Lung (tissue), 12 donors: ENCODE results near the gene RNF224. TPM values are rescaled to one million over a fixed set of nuclear protein-coding genes. Genes with fewer than 3 reads are reported as not detected.

Source experiments
- ATAC-seq: fragments of 200-7000 bp; cut with Tn5 transposase; one replicate; pipeline ENCODE4 v1.9.1; 2020; ENCODE audit warnings: moderate number of reproducible peaks; ENCODE audit not compliant: insufficient read depth, low FRiP score
- DNase-seq, 3 donors: peaks; one replicate each; pipeline ENCODE4 v3.0.0-alpha.2; 2013 to 2017
- H3K27ac ChIP-seq, 2 donors: one replicate each; pipeline ENCODE4 v1.5.1; 2013; ENCODE audit warnings: mild to moderate bottlenecking in 2 of 2, moderate library complexity in 2 of 2, control low read depth in 1 of 2, inconsistent platforms in 1 of 2, low read depth in 1 of 2, low read length in 1 of 2
- H3K27me3 ChIP-seq, 3 donors: one replicate each; pipeline ENCODE4 v1.5.1; 2013; ENCODE audit warnings: low read length in 2 of 3; ENCODE audit not compliant: control insufficient read depth in 3 of 3, insufficient read depth in 3 of 3
- H3K36me3 ChIP-seq, 4 donors: one replicate each; pipeline ENCODE4 v1.5.1; 2013; ENCODE audit warnings: low read length in 4 of 4, mild to moderate bottlenecking in 1 of 4, moderate library complexity in 1 of 4; ENCODE audit not compliant: control insufficient read depth in 4 of 4, insufficient read depth in 4 of 4
- H3K4me1 ChIP-seq, 5 donors: one replicate each; pipeline ENCODE4 v1.5.1; 2013; ENCODE audit warnings: low read length in 5 of 5, mild to moderate bottlenecking in 2 of 5, moderate library complexity in 1 of 5; ENCODE audit not compliant: control insufficient read depth in 5 of 5, insufficient read depth in 5 of 5
- H3K4me3 ChIP-seq: one replicate; pipeline ENCODE4 v1.5.1; 2013; ENCODE audit warnings: mild to moderate bottlenecking, control low read depth, moderate library complexity
- H3K9ac ChIP-seq, 2 donors: one replicate each; pipeline ENCODE4 v1.5.1; 2013; ENCODE audit warnings: low read length in 2 of 2, control low read depth in 1 of 2; ENCODE audit not compliant: insufficient read depth in 1 of 2
- H3K9me3 ChIP-seq, 4 donors: one replicate each; pipeline ENCODE4 v1.5.1; 2013; ENCODE audit warnings: low read length in 3 of 4, mild to moderate bottlenecking in 1 of 4, moderate library complexity in 1 of 4; ENCODE audit not compliant: control insufficient read depth in 4 of 4, insufficient read depth in 3 of 4
- WGBS, 2 donors: extraction: QIAGEN DNeasy Blood & Tissue Kit; methylation state at CpG; one replicate each; pipeline ENCODE4 v1.1.7; 2013; 5-methylcytosine and 5-hydroxymethylcytosine counted together
- polyA plus RNA-seq, 2 donors: library from polyadenylated mRNA; stranded (reverse); fragments of 200-250 nt; gene quantifications; one replicate each; pipeline ENCODE4 v1.2.1, GENCODE V29; 2013
- total RNA-seq, 2 donors: library from RNA; depleted of rRNA in 1 of 2; stranded (reverse); fragments of >200 nt in 1 of 2; gene quantifications; one replicate each; pipeline ENCODE4 v1.2.1, GENCODE V29; 2014 to 2021
- TF ChIP-seq, protein P1 (sequence below): IDR thresholded peaks from 2 replicates; pipeline ENCODE4 v1.5.1; 2012; ENCODE audit warnings: mild to moderate bottlenecking; ENCODE audit errors: control extremely low read depth, extremely low read depth
- donor health status: control.
- donor health status: control.
- donor health status: Bipolar disorder and iron deficiency.
- donor health status: healthy.
- donor health status: DM: yes; HTN: yes; CAD: no.

Gene RNF224
- total and polyA plus RNA-seq, 4 donors: 0.24 to 1.1 (median 0.80) TPM

DNA sequence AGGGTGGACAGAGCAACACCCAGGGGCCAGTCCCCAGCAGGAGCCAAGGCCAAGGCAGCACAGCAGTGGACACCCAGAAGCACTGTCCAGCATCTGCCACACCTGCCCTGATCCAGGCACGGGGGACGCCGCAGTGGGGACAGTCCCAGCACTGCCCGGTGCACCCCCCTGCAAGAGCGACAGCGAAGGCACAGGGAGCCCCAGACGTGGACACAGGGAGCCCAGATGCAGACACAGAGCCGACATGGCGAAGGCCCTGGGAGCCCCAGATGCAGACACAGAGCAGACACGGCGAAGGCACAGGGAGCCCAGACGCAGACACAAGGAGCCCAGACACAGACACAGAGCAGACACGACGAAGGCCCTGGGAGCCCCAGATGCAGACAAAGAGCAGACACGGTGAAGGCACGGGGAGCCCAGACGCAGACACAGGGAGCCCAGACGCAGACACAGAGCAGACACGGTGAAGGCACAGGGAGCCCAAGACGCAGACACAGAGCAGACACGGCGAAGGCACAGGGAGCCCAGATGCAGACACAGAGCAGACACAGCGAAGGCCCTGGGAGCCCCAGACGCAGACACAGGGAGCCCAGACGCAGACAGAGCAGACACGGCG is 43.2 kb upstream of the RNF224 start:
- H3K27ac ChIP-seq: no peak overlapping the region
- no peak overlapping the region for H3K4me3 ChIP-seq
- peaks cover 0 to 2% (median 0%) of the 10 kb centered on the region in 4 donors for H3K9me3 ChIP-seq
- peaks cover 8 to 72% (median 32%) of the 10 kb centered on the region in 4 donors for H3K36me3 ChIP-seq
- H3K4me1 ChIP-seq: peaks cover 3 to 23% (median 11%) of the 10 kb centered on the region in 5 donors
- DNase-seq: no peak
- 96 to 98% methylated on average over 27 of the region's 27 CpGs for WGBS, 2 donors
- no peaks in the 10 kb centered on the region for H3K27me3 ChIP-seq
- H3K9ac ChIP-seq: no peak overlapping the region
- TF ChIP-seq, protein P1, sequence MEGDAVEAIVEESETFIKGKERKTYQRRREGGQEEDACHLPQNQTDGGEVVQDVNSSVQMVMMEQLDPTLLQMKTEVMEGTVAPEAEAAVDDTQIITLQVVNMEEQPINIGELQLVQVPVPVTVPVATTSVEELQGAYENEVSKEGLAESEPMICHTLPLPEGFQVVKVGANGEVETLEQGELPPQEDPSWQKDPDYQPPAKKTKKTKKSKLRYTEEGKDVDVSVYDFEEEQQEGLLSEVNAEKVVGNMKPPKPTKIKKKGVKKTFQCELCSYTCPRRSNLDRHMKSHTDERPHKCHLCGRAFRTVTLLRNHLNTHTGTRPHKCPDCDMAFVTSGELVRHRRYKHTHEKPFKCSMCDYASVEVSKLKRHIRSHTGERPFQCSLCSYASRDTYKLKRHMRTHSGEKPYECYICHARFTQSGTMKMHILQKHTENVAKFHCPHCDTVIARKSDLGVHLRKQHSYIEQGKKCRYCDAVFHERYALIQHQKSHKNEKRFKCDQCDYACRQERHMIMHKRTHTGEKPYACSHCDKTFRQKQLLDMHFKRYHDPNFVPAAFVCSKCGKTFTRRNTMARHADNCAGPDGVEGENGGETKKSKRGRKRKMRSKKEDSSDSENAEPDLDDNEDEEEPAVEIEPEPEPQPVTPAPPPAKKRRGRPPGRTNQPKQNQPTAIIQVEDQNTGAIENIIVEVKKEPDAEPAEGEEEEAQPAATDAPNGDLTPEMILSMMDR: no peak
- no peak for ATAC-seq

DNA sequence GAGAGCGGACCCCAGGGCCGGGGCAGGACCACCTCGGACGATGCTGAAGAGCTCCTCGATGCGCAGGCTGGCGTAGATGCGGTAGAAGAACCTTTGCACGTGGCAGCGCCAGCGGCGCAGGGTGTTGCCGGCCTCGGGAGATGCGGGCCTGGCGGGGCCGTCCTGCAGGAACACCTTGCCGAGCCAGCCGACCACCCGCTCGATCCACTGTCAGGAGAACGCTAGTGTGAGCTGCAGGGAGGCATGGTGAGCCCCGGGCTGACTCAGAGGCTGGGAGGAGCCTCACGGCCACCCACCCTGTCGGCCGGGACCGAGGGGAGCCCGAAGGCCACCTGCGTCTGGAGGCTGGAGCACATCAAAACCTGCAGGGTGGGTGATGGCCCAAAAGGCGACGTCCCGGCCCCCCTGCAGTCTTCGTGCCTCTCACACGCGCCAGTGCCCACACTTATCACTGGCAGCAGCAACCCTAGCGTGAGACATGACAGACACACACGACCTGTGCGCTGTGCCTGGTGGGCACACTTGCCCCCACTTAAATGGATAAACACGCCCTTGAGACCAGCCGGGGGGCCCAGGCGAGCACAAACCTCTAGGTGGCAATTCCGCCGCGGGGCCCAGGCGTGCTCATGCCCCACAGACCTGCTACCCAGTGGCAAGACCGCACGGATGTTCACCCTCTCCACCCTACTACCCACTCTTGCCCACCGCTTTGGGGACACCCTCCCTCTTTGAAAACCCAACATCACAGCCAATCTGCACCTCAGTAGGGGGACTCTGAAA is 42.2 kb upstream of the RNF224 start:
- Histone ChIP-seq H3K4me1 (peaks cover 11 to 32% (median 20%) of the 10 kb centered on the region in 5 donors), H3K36me3 (peaks cover 8 to 66% (median 32%) of the 10 kb centered on the region in 4 donors), H3K9ac (no peak overlapping the region), H3K27me3 (no peaks in the 10 kb centered on the region), H3K27ac (no peak overlapping the region), H3K4me3 (no peak overlapping the region), H3K9me3 (peaks cover 0 to 2% (median 0%) of the 10 kb centered on the region in 4 donors)
- no peak for DNase-seq
- WGBS, 2 donors: 94 to 95% methylated on average over 48 of the region's 48 CpGs
- TF ChIP-seq, protein P1: no peak
- no peak for ATAC-seq

DNA sequence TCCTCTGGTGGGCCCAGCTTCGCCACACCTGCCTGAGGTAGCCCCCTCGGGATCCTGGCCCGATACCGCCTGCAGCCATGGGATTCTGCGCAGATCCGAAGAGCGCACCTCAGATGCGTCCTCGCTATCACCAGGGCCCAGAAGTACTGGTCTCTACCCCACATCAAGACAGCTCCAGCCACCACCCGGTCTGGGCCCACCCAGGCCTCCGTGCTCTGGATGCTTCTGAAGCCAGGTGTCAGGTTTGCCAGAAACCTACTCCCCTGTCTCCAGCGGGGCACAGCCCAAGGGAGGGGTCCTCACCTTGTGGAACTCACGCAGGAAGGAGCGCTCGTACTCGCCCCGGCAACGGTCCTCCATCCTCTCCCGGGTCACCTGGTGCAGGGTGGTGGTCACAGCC is 41.4 kb upstream of the RNF224 start:
- peaks cover 0 to 2% (median 0%) of the 10 kb centered on the region in 4 donors for H3K9me3 ChIP-seq
- no peaks in the 10 kb centered on the region for H3K27me3 ChIP-seq
- no peak for DNase-seq
- no peak overlapping the region for H3K27ac ChIP-seq
- H3K9ac ChIP-seq: no peak overlapping the region
- peaks cover 14 to 37% (median 20%) of the 10 kb centered on the region in 5 donors for H3K4me1 ChIP-seq
- TF ChIP-seq, protein P1: no peak
- no peak overlapping the region for H3K4me3 ChIP-seq
- no peak for ATAC-seq
- 96% methylated on average over 19 of the region's 19 CpGs for WGBS, 2 donors
- H3K36me3 ChIP-seq: peaks cover 8 to 65% (median 33%) of the 10 kb centered on the region in 4 donors
